Glutamatergic neuron (in vitro differentiated cells): ENCODE results near the gene ITPKB. TPM values are rescaled to one million over a fixed set of nuclear protein-coding genes. Genes with fewer than 3 reads are reported as not detected.
A peak's percentile ranks its signal among the peaks of the same experiment; 100 is the strongest.

Source experiments
- DNase-seq: peaks from one replicate; pipeline ENCODE4 v3.0.0; 2022
- H3K27ac Mint-ChIP-seq: one replicate; pipeline ENCODE4 v1.8.0; 2020; ENCODE audit warnings: mild to moderate bottlenecking, mixed read lengths, inconsistent platforms; ENCODE audit not compliant: unreplicated experiment
- H3K27me3 Mint-ChIP-seq: one replicate; pipeline ENCODE4 v1.8.0; 2020; ENCODE audit warnings: mild to moderate bottlenecking, moderate library complexity, mixed read lengths, inconsistent platforms; ENCODE audit not compliant: unreplicated experiment
- H3K36me3 Mint-ChIP-seq: one replicate; pipeline ENCODE4 v1.8.0; 2020; ENCODE audit warnings: mild to moderate bottlenecking, mixed read lengths, inconsistent platforms; ENCODE audit not compliant: unreplicated experiment
- H3K4me1 Mint-ChIP-seq: one replicate; pipeline ENCODE4 v1.8.0; 2020; ENCODE audit warnings: mild to moderate bottlenecking, low read depth, mixed read lengths, inconsistent platforms; ENCODE audit not compliant: unreplicated experiment
- H3K4me3 Mint-ChIP-seq: one replicate; pipeline ENCODE4 v1.8.0; 2020; ENCODE audit warnings: mild to moderate bottlenecking, mixed read lengths, inconsistent platforms; ENCODE audit not compliant: unreplicated experiment
- H3K9me3 Mint-ChIP-seq: one replicate; pipeline ENCODE4 v1.8.0; 2020; ENCODE audit warnings: mild to moderate bottlenecking, moderate library complexity, mixed read lengths, inconsistent platforms; ENCODE audit not compliant: unreplicated experiment
- total RNA-seq: library from RNA; stranded (reverse); fragmentation: NEBNext Ultra II Directional; extraction: Animal tissue kit (Norgen Biotek cat#: 25700); gene quantifications from one replicate; pipeline ENCODE4 v1.2.1, GENCODE V29; 2021; ENCODE audit not compliant: unreplicated experiment
- TF ChIP-seq, protein P1 (sequence below): fragments of 200-600 bp; sonication (generic); IDR thresholded peaks from one replicate; pipeline ENCODE4 v1.5.0; 2021; ENCODE audit not compliant: partially characterized antibody, unreplicated experiment

Gene ITPKB
- total RNA-seq, 1 donor from 2014 or later = 0.34 TPM

DNA sequence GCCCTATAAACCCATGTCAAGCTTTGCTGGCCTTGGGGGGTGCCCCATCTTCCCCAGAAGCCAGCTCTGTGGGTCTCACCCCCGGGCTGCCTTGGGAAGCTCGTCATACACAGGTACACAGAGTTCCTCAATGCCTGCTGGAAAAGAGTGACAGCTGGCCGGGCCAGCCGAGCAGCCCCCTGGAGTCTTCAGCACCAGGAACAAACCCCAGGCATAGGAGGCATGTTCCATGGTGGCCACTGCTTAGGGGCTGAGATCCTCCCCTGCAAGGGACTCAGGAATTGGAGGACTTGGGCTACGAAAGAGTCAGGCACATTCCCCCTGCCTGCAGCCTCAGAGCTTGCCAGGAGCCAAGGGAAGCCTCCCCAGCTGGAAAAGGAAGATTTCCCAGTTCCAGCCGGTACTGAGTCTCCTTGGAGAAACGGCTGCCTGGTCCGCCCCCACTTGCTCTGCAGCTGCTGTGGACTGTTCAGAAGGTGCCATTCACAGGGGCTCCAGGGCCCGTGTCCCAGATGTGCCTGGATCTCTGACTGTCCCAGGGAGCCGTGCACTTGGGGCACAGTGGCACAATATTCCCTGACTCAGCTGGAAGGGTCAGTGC is 101.0 kb downstream of the ITPKB start:
- Mint-ChIP-seq H3K4me3 (no peak overlapping the region), H3K36me3 (no peaks in the 10 kb centered on the region)

DNA sequence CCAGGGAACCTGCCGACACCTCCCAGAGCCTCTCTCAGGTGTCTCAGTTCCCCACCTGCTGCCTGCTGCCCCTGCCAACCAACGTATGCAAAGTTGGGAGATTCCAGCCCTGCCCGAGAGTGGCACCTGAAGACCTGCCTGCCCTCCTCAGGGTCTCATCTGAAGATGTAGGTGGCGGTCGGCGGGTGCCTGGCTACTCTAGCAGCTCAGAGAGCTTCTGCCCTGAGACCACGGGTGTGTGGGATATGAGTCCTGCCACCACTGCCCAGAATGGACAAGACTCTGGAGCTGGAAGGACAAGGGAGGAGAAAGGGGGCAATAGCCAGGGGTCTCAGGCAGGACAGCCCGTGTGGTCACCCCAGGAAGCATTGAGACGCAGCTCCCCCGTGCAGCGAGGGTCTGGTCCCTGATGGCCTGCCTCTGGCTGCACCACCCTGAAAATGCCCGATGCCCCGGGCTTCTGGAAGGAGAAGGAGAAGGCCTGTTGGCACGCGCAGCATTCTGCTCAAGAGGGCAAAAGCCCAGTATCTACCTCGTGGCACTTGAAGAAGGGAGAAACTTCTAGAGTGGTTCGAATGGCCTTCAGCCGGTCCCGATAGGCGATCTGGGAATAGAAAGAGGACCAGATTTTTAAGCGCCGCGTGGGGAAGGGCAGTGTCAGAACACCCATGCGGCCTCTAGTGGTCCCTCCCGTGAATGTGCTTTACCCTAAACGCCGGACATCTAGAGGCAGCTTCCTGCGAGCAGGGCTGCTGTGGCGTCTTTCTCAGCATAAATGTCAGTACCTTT is 101.7 kb downstream of the ITPKB start:
- Mint-ChIP-seq H3K9me3 (peaks cover 5% of the 10 kb centered on the region), H3K4me3 (no peak overlapping the region), H3K4me1 (peaks cover 27% of the 10 kb centered on the region), H3K36me3 (no peaks in the 10 kb centered on the region), H3K27me3 (peaks cover 1% of the 10 kb centered on the region), H3K27ac (no peak overlapping the region)
- TF ChIP-seq, protein P1, sequence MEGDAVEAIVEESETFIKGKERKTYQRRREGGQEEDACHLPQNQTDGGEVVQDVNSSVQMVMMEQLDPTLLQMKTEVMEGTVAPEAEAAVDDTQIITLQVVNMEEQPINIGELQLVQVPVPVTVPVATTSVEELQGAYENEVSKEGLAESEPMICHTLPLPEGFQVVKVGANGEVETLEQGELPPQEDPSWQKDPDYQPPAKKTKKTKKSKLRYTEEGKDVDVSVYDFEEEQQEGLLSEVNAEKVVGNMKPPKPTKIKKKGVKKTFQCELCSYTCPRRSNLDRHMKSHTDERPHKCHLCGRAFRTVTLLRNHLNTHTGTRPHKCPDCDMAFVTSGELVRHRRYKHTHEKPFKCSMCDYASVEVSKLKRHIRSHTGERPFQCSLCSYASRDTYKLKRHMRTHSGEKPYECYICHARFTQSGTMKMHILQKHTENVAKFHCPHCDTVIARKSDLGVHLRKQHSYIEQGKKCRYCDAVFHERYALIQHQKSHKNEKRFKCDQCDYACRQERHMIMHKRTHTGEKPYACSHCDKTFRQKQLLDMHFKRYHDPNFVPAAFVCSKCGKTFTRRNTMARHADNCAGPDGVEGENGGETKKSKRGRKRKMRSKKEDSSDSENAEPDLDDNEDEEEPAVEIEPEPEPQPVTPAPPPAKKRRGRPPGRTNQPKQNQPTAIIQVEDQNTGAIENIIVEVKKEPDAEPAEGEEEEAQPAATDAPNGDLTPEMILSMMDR = peak; percentile 21
- peak; percentile 53 for DNase-seq

More for the DNA sequence above, 101.0 kb downstream of the ITPKB start:
- Mint-ChIP-seq H3K27ac (no peak overlapping the region), H3K4me1 (peaks cover 23% of the 10 kb centered on the region), H3K9me3 (peaks cover 5% of the 10 kb centered on the region), H3K27me3 (peaks cover 2% of the 10 kb centered on the region)
- DNase-seq = no peak
- TF ChIP-seq, protein P1 = no peak

DNA sequence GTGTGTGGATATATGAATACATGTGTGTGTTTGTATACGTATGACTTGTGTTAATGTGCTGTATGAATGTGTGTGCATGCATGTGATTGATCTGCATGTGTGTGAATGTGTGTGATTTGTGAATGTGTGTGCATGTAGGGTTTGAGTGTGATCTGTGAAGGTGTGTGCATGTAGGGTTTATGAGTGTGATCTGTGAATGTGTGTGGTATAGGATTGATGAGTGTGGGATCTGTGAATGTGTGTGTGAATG is 102.3 kb downstream of the ITPKB start:
- Mint-ChIP-seq H3K27ac (no peak overlapping the region), H3K4me3 (no peak overlapping the region), H3K27me3 (no peaks in the 10 kb centered on the region), H3K36me3 (no peaks in the 10 kb centered on the region), H3K9me3 (peaks cover 5% of the 10 kb centered on the region), H3K4me1 (peaks cover 33% of the 10 kb centered on the region)
- no peak for DNase-seq
- TF ChIP-seq, protein P1 = no peak

DNA sequence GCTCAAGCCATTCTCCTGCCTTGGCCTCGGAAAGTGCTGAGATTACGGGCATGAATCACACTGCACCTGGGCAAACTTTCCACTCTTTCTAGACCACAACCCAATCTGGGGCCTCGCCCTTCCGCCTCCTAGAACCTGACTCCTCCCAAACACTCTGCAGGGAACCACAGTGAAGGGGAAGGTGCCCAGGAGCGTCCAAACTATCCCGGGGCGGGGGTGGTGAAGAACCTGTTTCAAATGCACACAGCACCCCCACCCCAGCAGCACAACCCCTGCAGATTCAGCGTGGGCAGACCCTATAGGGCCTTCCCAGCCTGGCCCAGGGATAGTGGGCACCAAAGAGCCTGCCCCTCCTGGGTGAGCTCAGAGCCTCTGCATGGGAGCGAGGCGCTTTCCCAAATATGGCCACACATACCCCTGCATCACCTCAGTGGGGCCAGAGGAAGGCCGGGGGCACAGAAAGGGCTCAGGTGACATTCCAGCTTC is 103.6 kb downstream of the ITPKB start:
- no peak overlapping the region for H3K4me3 Mint-ChIP-seq
- TF ChIP-seq, protein P1 = no peak
- H3K4me1 Mint-ChIP-seq = peaks cover 32% of the 10 kb centered on the region
- H3K9me3 Mint-ChIP-seq = peaks cover 5% of the 10 kb centered on the region
- no peak for DNase-seq
- no peaks in the 10 kb centered on the region for H3K27me3 Mint-ChIP-seq
- no peak overlapping the region for H3K27ac Mint-ChIP-seq
- H3K36me3 Mint-ChIP-seq = no peaks in the 10 kb centered on the region

DNA sequence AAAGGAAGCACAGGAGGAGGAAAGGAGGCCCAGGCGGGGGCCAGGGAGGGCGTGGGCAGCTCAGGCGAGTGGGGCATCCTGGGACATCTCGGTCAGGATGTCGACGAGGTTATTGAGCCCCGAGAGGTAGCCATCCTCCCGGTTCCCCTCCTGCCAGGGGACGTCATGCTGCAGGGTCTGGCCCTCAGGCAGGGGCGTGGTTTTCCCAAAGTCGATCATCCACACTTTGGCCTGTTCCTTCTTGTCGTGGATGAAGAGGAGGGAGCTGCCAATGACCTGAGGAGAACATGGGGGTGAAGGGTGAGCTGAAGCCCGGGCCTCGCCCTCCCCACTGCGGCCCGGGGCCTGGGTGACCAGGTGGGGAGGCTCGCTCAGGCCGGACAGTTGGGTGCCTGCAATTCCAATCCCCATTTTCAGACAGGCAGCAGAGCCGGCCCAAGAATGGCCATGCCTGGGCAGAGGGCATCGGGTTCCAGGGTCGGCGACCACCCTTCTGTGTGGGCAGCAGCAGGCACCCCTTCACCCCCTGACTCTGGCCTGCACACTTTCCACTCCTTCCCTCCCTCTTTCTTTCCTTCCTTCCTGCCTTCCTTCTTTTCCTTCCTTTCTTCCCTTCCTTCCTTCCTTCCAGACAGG is 104.4 kb downstream of the ITPKB start:
- Mint-ChIP-seq H3K4me3 (no peak overlapping the region), H3K27ac (no peak overlapping the region), H3K9me3 (peaks cover 5% of the 10 kb centered on the region), H3K27me3 (no peaks in the 10 kb centered on the region), H3K36me3 (no peaks in the 10 kb centered on the region), H3K4me1 (peaks cover 30% of the 10 kb centered on the region)
- TF ChIP-seq, protein P1 = no peak
- no peak for DNase-seq
